ENCODE measurements around the gene R3HDM2. TPM values are rescaled to one million over a fixed set of nuclear protein-coding genes. Genes with fewer than 3 reads are reported as not detected.

The R3HDM2 gene
- total and polyA plus RNA-seq, 2 donors (not counting 1 experiment from before 2014, with no cell fraction given): 104 to 129 TPM

DNA sequence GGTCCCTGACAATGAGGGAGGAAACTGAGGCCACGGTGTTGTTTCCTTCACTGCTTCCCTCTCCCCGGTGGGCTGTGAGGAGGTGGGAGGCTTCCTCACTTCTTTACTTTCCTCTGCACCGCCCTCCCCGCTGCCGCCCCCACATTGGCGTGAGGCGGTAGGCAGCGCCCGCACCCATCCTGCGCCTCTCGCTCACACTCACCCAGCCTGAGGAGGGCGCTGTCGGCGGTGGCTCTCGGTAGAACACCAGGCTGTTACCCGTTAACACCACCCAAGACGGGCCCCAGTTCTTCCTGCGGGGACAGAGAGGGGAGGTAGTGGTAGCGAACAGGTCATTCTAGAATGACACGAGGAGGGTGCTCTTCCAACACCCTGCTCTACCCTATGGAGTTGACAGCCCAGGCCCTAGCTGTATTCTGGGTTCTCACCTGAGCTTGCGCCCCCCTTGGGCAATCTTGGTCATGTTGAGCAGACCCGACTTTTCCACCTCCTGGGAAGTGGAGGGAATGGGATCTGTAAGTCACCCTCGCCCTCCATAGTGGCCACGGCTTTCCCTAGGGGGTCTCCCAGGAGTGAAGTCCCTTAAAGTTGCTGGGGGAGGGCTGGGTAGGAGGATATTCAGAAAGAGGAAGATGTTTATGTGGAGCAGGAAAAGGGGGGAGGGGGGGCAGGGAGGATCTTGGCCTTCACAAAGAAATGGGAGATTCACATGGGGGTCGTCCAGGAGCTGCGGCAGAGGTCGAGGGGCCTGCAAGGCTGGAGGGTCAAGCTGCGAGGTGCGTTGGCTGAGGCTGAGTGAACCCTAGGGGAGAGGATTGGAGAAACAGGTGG is 45.5 kb upstream of the R3HDM2 start:
- intact Hi-C loops (cut with micrococcal nuclease): loop anchor here (1.0 to 5.0 kb wide), 2 partner anchors 14 to 146 kb away; no protein-coding TSS in a partner anchor
- ATAC-seq (ENCODE audit: low read depth) (peak; percentile 25), DNase-seq (peak; percentile 65)
- Histone ChIP-seq H3K9me3 (ENCODE audit: control extremely low read depth in 1 of 3, control insufficient read depth in 2 of 3, insufficient read depth in 1 of 3, low read length in 2 of 3) (no peaks in the 10 kb centered on the region), H3K79me2 (ENCODE audit: control insufficient read depth, insufficient read depth, low read length) (peaks cover 72% of the 10 kb centered on the region), H4K20me1 (ENCODE audit: control insufficient read depth, insufficient read depth, low read length, poor library complexity, severe bottlenecking) (peaks cover 23% of the 10 kb centered on the region), H3K27ac (ENCODE audit: low read length in 2 of 2) (peak overlapping the region; percentile 91 to 99), H3K4me2 (replicated peaks; ENCODE audit: low read depth, low read length, poor library complexity, severe bottlenecking) (peak overlapping the region; percentile 95), H3K27me3 (replicated peaks in 1 of 4; ENCODE audit: control extremely low read depth in 1 of 4, control insufficient read depth in 3 of 4, insufficient read depth in 4 of 4, low read length in 3 of 4) (no peaks in the 10 kb centered on the region), H3K4me3 (ENCODE audit: control extremely low read depth in 1 of 5, extremely low read depth in 1 of 5, insufficient read depth in 1 of 5, low read depth in 2 of 5, low read length in 4 of 5) (peak overlapping the region; percentile 78 to 94 (median 85)), H3K4me1 (ENCODE audit: control insufficient read depth in 2 of 2, insufficient read depth in 2 of 2, low read length in 2 of 2) (peaks cover 63 to 84% of the 10 kb centered on the region in 2 donors), H3K9ac (ENCODE audit: low read length) (peak overlapping the region; percentile 88), H3K36me3 (replicated peaks in 1 of 2; ENCODE audit: control extremely low read depth in 1 of 2, control insufficient read depth in 1 of 2, extremely low read depth in 1 of 2, insufficient read depth in 2 of 2, low read length in 1 of 2) (peaks cover 2 to 36% of the 10 kb centered on the region in 2 experiments), H2AFZ (ENCODE audit: insufficient read depth, low read depth, low read length, poor library complexity, severe bottlenecking) (peak overlapping the region; percentile 43)
- Mint-ChIP-seq H3K27me3 (no peaks in the 10 kb centered on the region), H3K4me3 (peak overlapping the region; percentile 99), H3K9me3 (ENCODE audit: insufficient read depth) (no peaks in the 10 kb centered on the region), H3K4me1 (peaks cover 81% of the 10 kb centered on the region), H3K27ac (peak overlapping the region; percentile 98)
- no peak for TF ChIP-seq EZH2 (IDR thresholded peaks at IDR 0.05; ENCODE audit: borderline replicate concordance, insufficient read depth, low read depth, low read length, poor library complexity, severe bottlenecking)
- TF ChIP-seq, protein P1, sequence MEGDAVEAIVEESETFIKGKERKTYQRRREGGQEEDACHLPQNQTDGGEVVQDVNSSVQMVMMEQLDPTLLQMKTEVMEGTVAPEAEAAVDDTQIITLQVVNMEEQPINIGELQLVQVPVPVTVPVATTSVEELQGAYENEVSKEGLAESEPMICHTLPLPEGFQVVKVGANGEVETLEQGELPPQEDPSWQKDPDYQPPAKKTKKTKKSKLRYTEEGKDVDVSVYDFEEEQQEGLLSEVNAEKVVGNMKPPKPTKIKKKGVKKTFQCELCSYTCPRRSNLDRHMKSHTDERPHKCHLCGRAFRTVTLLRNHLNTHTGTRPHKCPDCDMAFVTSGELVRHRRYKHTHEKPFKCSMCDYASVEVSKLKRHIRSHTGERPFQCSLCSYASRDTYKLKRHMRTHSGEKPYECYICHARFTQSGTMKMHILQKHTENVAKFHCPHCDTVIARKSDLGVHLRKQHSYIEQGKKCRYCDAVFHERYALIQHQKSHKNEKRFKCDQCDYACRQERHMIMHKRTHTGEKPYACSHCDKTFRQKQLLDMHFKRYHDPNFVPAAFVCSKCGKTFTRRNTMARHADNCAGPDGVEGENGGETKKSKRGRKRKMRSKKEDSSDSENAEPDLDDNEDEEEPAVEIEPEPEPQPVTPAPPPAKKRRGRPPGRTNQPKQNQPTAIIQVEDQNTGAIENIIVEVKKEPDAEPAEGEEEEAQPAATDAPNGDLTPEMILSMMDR (IDR thresholded peaks at IDR 0.05): peak; percentile 87
- WGBS (ENCODE audit: insufficient coverage): 2% methylated on average over 18 of the region's 29 CpGs
- ChIA-PET CTCF (interaction anchor here (0.9 to 10.4 kb wide), 9 partner anchors 10 to 168 kb away, joined by 3 to 166 read pairs (median 5); partner anchors contain the start of genes DDIT3, GLI1, INHBE and MARS1), POLR2A (interaction anchor here (0.5 to 5.3 kb wide), 8 partner anchors 10 to 724 kb away, joined by 3 to 39 read pairs (median 4); partner anchors contain the start of genes DDIT3 and PRIM1)

All from B cell (primary cell).